Measurements from ENCODE around the gene PYGO2. TPM values are rescaled to one million over a fixed set of nuclear protein-coding genes. Genes with fewer than 3 reads are reported as not detected.
A peak's percentile ranks its signal among the peaks of the same experiment; 100 is the strongest.

The PYGO2 gene
- total RNA-seq (15.3 TPM), polyA plus RNA-seq (24.5 TPM)
- long read RNA-seq, donor 1, partial matches to known transcripts, result 0 of 3 reads
- long read RNA-seq, donor 1, other reads (novel, unspliced or antisense), result 0 of 3 reads
- long read RNA-seq, donor 2, transcript PYGO2-202 (3 exons, 3,146 nt), result major isoform, 29 of 37 reads
- long read RNA-seq, donor 2, partial matches to known transcripts, result 7 of 37 reads
- long read RNA-seq, donor 2, other reads (novel, unspliced or antisense), result 0 of 37 reads
- long read RNA-seq, donor 3, transcript PYGO2-202 (3 exons, 3,146 nt), result major isoform, 22 of 22 reads
- long read RNA-seq, donor 3, partial matches to known transcripts, result 0 of 22 reads
- long read RNA-seq, donor 3, other reads (novel, unspliced or antisense), result 0 of 22 reads
- long read RNA-seq, donor 4, transcript PYGO2-202 (3 exons, 3,146 nt), result major isoform, 18 of 18 reads
- long read RNA-seq, donor 4, partial matches to known transcripts, result 0 of 18 reads
- long read RNA-seq, donor 4, other reads (novel, unspliced or antisense), result 0 of 18 reads
- long read RNA-seq, donor 5, transcript PYGO2-202 (3 exons, 3,146 nt), result major isoform, 22 of 22 reads
- long read RNA-seq, donor 5, partial matches to known transcripts, result 0 of 22 reads
- long read RNA-seq, donor 5, other reads (novel, unspliced or antisense), result 0 of 22 reads
- long read RNA-seq, donor 6, transcript PYGO2-202 (3 exons, 3,146 nt), result major isoform, 19 of 19 reads
- long read RNA-seq, donor 6, partial matches to known transcripts, result 0 of 19 reads
- long read RNA-seq, donor 6, other reads (novel, unspliced or antisense), result 0 of 19 reads
- long read RNA-seq, donor 7, transcript PYGO2-202 (3 exons, 3,146 nt), result major isoform, 12 of 12 reads
- long read RNA-seq, donor 7, partial matches to known transcripts, result 0 of 12 reads
- long read RNA-seq, donor 7, other reads (novel, unspliced or antisense), result 0 of 12 reads
- long read RNA-seq, donor 8, transcript PYGO2-202 (3 exons, 3,146 nt), result major isoform, 10 of 10 reads
- long read RNA-seq, donor 8, partial matches to known transcripts, result 0 of 10 reads
- long read RNA-seq, donor 8, other reads (novel, unspliced or antisense), result 0 of 10 reads
- long read RNA-seq, donor 9, transcript PYGO2-202 (3 exons, 3,146 nt), result major isoform, 10 of 10 reads
- long read RNA-seq, donor 9, partial matches to known transcripts, result 0 of 10 reads
- long read RNA-seq, donor 9, other reads (novel, unspliced or antisense), result 0 of 10 reads
- long read RNA-seq, donor 10, transcript PYGO2-202 (3 exons, 3,146 nt), result major isoform, 16 of 16 reads
- long read RNA-seq, donor 10, partial matches to known transcripts, result 0 of 16 reads
- long read RNA-seq, donor 10, other reads (novel, unspliced or antisense), result 0 of 16 reads

- peaks cover 43 to 59% of the 10 kb centered on the region in 2 donors for H3K36me3 ChIP-seq (ENCODE audit: control insufficient read depth in 2 of 2, insufficient read depth in 2 of 2, low read length in 1 of 2)
- H3K27me3 ChIP-seq (ENCODE audit: control insufficient read depth in 2 of 2, insufficient read depth in 1 of 2, low read length in 1 of 2), result no peaks in the 10 kb centered on the region
- peak within 1 kb of the TSS; percentile 97 to 99 for H3K27ac ChIP-seq (ENCODE audit: low read depth in 1 of 2, low read length in 1 of 2)
- H3K4me1 ChIP-seq (ENCODE audit: control insufficient read depth in 2 of 2, insufficient read depth in 2 of 2, low read length in 2 of 2), result peaks cover 11 to 44% of the 10 kb centered on the region in 2 donors
- WGBS, result under 1% methylated on average over 93 of the region's 93 CpGs
- DNase-seq (ENCODE audit: low read depth in 6 of 9, low spot score in 9 of 9), result peak in 7 of 9 donors; percentile 69 to 90 (median 81)
- H3K4me3 ChIP-seq (ENCODE audit: low read length in 2 of 2), result peak within 1 kb of the TSS; percentile 78 to 85
- H3K9me3 ChIP-seq (ENCODE audit: control insufficient read depth in 2 of 2, insufficient read depth in 1 of 2, low read length in 1 of 2), result peaks cover 0 to 5% of the 10 kb centered on the region in 2 donors
Measured at GRCh38 chr1:154961207-154962155, at the start of gene PYGO2. Gene PYGO2, minus strand, starts transcription at chr1:154961782. Its CDS starts 206 bp downstream, at chr1:154961576.

GRCh38 chr1:155011004-155011416 lies 49.4 kb upstream of the PYGO2 start:
- WGBS, result 95% methylated on average over 5 of the region's 5 CpGs
- H3K4me1 ChIP-seq (ENCODE audit: control insufficient read depth in 2 of 2, insufficient read depth in 2 of 2, low read length in 2 of 2), result peaks cover 34 to 99% of the 10 kb centered on the region in 2 donors
- H3K36me3 ChIP-seq (ENCODE audit: control insufficient read depth in 2 of 2, insufficient read depth in 2 of 2, low read length in 1 of 2), result peaks cover 6 to 8% of the 10 kb centered on the region in 2 donors
- peak overlapping the region in 1 of 2 donors; percentile 72 for H3K27ac ChIP-seq (ENCODE audit: low read depth in 1 of 2, low read length in 1 of 2)
- peak overlapping the region in 1 of 2 donors; percentile 46 for H3K4me3 ChIP-seq (ENCODE audit: low read length in 2 of 2)
- no peak for DNase-seq (ENCODE audit: low read depth in 6 of 9, low spot score in 9 of 9)
- peaks cover 0 to 1% of the 10 kb centered on the region in 2 donors for H3K9me3 ChIP-seq (ENCODE audit: control insufficient read depth in 2 of 2, insufficient read depth in 1 of 2, low read length in 1 of 2)
- H3K27me3 ChIP-seq (ENCODE audit: control insufficient read depth in 2 of 2, insufficient read depth in 1 of 2, low read length in 1 of 2), result peaks cover 8 to 65% of the 10 kb centered on the region in 2 donors

- 26% methylated on average over 11 of the region's 11 CpGs for WGBS
- Histone ChIP-seq H3K36me3 (ENCODE audit: control insufficient read depth in 2 of 2, insufficient read depth in 2 of 2, low read length in 1 of 2) (peaks cover 6 to 8% of the 10 kb centered on the region in 2 donors), H3K27ac (ENCODE audit: low read depth in 1 of 2, low read length in 1 of 2) (peak overlapping the region; percentile 15 to 75), H3K4me1 (ENCODE audit: control insufficient read depth in 2 of 2, insufficient read depth in 2 of 2, low read length in 2 of 2) (peaks cover 30 to 99% of the 10 kb centered on the region in 2 donors), H3K9me3 (ENCODE audit: control insufficient read depth in 2 of 2, insufficient read depth in 1 of 2, low read length in 1 of 2) (peaks cover 0 to 1% of the 10 kb centered on the region in 2 donors), H3K4me3 (ENCODE audit: low read length in 2 of 2) (peak overlapping the region; percentile 22 to 46), H3K27me3 (ENCODE audit: control insufficient read depth in 2 of 2, insufficient read depth in 1 of 2, low read length in 1 of 2) (peaks cover 7 to 65% of the 10 kb centered on the region in 2 donors)
- DNase-seq (ENCODE audit: low read depth in 6 of 9, low spot score in 9 of 9), result peak in 2 of 9 donors; percentile 49 to 67
Measured at GRCh38 chr1:155010211-155010918, 48.8 kb upstream of the PYGO2 start.

- H3K4me1 ChIP-seq (ENCODE audit: control insufficient read depth in 2 of 2, insufficient read depth in 2 of 2, low read length in 2 of 2), result peaks cover 26 to 98% of the 10 kb centered on the region in 2 donors
- DNase-seq (ENCODE audit: low read depth in 6 of 9, low spot score in 9 of 9), result no peak
- H3K27me3 ChIP-seq (ENCODE audit: control insufficient read depth in 2 of 2, insufficient read depth in 1 of 2, low read length in 1 of 2), result peaks cover 3 to 64% of the 10 kb centered on the region in 2 donors
- peaks cover 0 to 1% of the 10 kb centered on the region in 2 donors for H3K9me3 ChIP-seq (ENCODE audit: control insufficient read depth in 2 of 2, insufficient read depth in 1 of 2, low read length in 1 of 2)
- peaks cover under 1 to 7% of the 10 kb centered on the region in 2 donors for H3K36me3 ChIP-seq (ENCODE audit: control insufficient read depth in 2 of 2, insufficient read depth in 2 of 2, low read length in 1 of 2)
- H3K27ac ChIP-seq (ENCODE audit: low read depth in 1 of 2, low read length in 1 of 2), result peak overlapping the region in 1 of 2 donors; percentile 80
- 97% methylated on average over 5 of the region's 5 CpGs for WGBS
- H3K4me3 ChIP-seq (ENCODE audit: low read length in 2 of 2), result peak overlapping the region; percentile 38 to 46
Measured at GRCh38 chr1:155009742-155010141, 48.2 kb upstream of the PYGO2 start.

GRCh38 chr1:155009221-155009711 lies 47.7 kb upstream of the PYGO2 start:
- DNase-seq (ENCODE audit: low read depth in 6 of 9, low spot score in 9 of 9), result no peak
- H3K27me3 ChIP-seq (ENCODE audit: control insufficient read depth in 2 of 2, insufficient read depth in 1 of 2, low read length in 1 of 2), result peaks cover 4 to 64% of the 10 kb centered on the region in 2 donors

GRCh38 chr1:155008015-155008941 lies 46.7 kb upstream of the PYGO2 start:
- WGBS, result 79% methylated on average over 16 of the region's 16 CpGs
- peaks cover 12 to 68% of the 10 kb centered on the region in 2 donors for H3K27me3 ChIP-seq (ENCODE audit: control insufficient read depth in 2 of 2, insufficient read depth in 1 of 2, low read length in 1 of 2)
- peak overlapping the region; percentile 24 to 53 for H3K27ac ChIP-seq (ENCODE audit: low read depth in 1 of 2, low read length in 1 of 2)
- peak overlapping the region; percentile 38 to 46 for H3K4me3 ChIP-seq (ENCODE audit: low read length in 2 of 2)
- DNase-seq (ENCODE audit: low read depth in 6 of 9, low spot score in 9 of 9), result peak in 1 of 9 donors; percentile 56
- no peaks in the 10 kb centered on the region for H3K9me3 ChIP-seq (ENCODE audit: control insufficient read depth in 2 of 2, insufficient read depth in 1 of 2, low read length in 1 of 2)
- H3K36me3 ChIP-seq (ENCODE audit: control insufficient read depth in 2 of 2, insufficient read depth in 2 of 2, low read length in 1 of 2), result no peaks in the 10 kb centered on the region
- peaks cover 21 to 99% of the 10 kb centered on the region in 2 donors for H3K4me1 ChIP-seq (ENCODE audit: control insufficient read depth in 2 of 2, insufficient read depth in 2 of 2, low read length in 2 of 2)

More at GRCh38 chr1:155009221-155009711, 47.7 kb upstream of the PYGO2 start:
- Histone ChIP-seq H3K36me3 (ENCODE audit: control insufficient read depth in 2 of 2, insufficient read depth in 2 of 2, low read length in 1 of 2) (peaks cover 0 to 3% of the 10 kb centered on the region in 2 donors), H3K4me1 (ENCODE audit: control insufficient read depth in 2 of 2, insufficient read depth in 2 of 2, low read length in 2 of 2) (peaks cover 23 to 98% of the 10 kb centered on the region in 2 donors), H3K4me3 (ENCODE audit: low read length in 2 of 2) (peak overlapping the region; percentile 38 to 46), H3K27ac (ENCODE audit: low read depth in 1 of 2, low read length in 1 of 2) (peak overlapping the region; percentile 24 to 80), H3K9me3 (ENCODE audit: control insufficient read depth in 2 of 2, insufficient read depth in 1 of 2, low read length in 1 of 2) (no peaks in the 10 kb centered on the region)
- 93% methylated on average over 12 of the region's 12 CpGs for WGBS
